Calu3 (cell line): Measurements from ENCODE around the gene CENPN. TPM values are rescaled to one million over a fixed set of nuclear protein-coding genes. Genes with fewer than 3 reads are reported as not detected.

Experiments
- BruUV-seq: library from RNA; stranded (reverse); fragments of 400-500 nt; replicated peaks from 2 replicates; lab custom pipeline; 2021; lab: Mats Ljungman, UMichigan
- CTCF ChIA-PET: fragments of 300-600 bp; sonication (Branson Sonifier 250); formaldehyde crosslinking; loops from one replicate; lab custom pipeline; 2022; ENCODE audit warnings: antibody characterized with exemption; lab: Charles Lee
- DNase-seq: peaks from one replicate; pipeline ENCODE4 v3.0.0; 2022
- H3K27ac Mint-ChIP-seq: one replicate; pipeline ENCODE4 v1.8.0; 2022; ENCODE audit warnings: mixed read lengths; ENCODE audit not compliant: unreplicated experiment
- H3K27me3 Mint-ChIP-seq: one replicate; pipeline ENCODE4 v1.8.0; 2022; ENCODE audit warnings: mixed read lengths; ENCODE audit not compliant: unreplicated experiment
- H3K36me3 Mint-ChIP-seq: one replicate; pipeline ENCODE4 v1.8.0; 2022; ENCODE audit warnings: mild to moderate bottlenecking, moderate library complexity, mixed read lengths; ENCODE audit not compliant: insufficient read depth, unreplicated experiment
- H3K4me1 Mint-ChIP-seq: one replicate; pipeline ENCODE4 v1.8.0; 2022; ENCODE audit warnings: mild to moderate bottlenecking, low read depth, mixed read lengths; ENCODE audit not compliant: unreplicated experiment
- H3K4me3 Mint-ChIP-seq: one replicate; pipeline ENCODE4 v1.8.0; 2022; ENCODE audit warnings: mild to moderate bottlenecking, low read depth, moderate library complexity, mixed read lengths; ENCODE audit not compliant: unreplicated experiment
- H3K9me3 Mint-ChIP-seq: one replicate; pipeline ENCODE4 v1.8.0; 2022; ENCODE audit warnings: low read depth, mixed read lengths; ENCODE audit not compliant: unreplicated experiment
- intact Hi-C: fragments of 100-400 bp; cut with micrococcal nuclease; formaldehyde crosslinking; loops from one replicate; pipeline ENCODE4 v1.10.0; 2022; ENCODE audit not compliant: unreplicated experiment
- total RNA-seq: library from RNA; stranded (reverse); gene quantifications from 2 replicates; pipeline ENCODE4 v1.2.3, GENCODE V29; 2022
- TF ChIP-seq, protein P1 (sequence below): fragments of 200-600 bp; IDR thresholded peaks from one replicate; pipeline ENCODE4 v1.8.0; 2022; ENCODE audit warnings: antibody characterized with exemption; ENCODE audit not compliant: unreplicated experiment

The CENPN gene
- total RNA-seq, 1 experiment from 2014 or later, result 81.5 TPM

DNA sequence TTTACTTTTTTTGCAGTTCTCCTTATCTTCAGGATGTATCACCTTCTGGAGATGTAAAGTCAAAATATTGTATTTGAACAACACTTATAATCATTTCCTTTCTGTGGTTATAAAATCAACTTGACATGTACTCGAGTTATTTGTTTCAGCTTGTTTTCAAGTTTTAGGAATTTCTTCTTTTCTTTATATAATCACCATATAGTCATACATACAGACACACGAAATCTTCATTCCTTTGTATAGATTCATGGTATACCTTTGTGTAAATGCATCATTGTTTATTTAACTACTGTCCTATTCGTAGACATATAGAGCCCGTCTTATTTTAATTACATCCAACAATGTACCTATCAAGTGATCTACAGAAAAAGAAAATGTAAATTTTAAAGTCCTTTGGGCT is 40.4 kb upstream of the CENPN start:
- Mint-ChIP-seq H3K4me1 (peaks cover 17% of the 10 kb centered on the region), H3K4me3 (no peak overlapping the region), H3K27ac (no peak overlapping the region), H3K27me3 (no peaks in the 10 kb centered on the region), H3K36me3 (peaks cover 25% of the 10 kb centered on the region), H3K9me3 (no peaks in the 10 kb centered on the region)
- no peak for DNase-seq
- intact Hi-C loops, result no loop called here
- TF ChIP-seq, protein P1, sequence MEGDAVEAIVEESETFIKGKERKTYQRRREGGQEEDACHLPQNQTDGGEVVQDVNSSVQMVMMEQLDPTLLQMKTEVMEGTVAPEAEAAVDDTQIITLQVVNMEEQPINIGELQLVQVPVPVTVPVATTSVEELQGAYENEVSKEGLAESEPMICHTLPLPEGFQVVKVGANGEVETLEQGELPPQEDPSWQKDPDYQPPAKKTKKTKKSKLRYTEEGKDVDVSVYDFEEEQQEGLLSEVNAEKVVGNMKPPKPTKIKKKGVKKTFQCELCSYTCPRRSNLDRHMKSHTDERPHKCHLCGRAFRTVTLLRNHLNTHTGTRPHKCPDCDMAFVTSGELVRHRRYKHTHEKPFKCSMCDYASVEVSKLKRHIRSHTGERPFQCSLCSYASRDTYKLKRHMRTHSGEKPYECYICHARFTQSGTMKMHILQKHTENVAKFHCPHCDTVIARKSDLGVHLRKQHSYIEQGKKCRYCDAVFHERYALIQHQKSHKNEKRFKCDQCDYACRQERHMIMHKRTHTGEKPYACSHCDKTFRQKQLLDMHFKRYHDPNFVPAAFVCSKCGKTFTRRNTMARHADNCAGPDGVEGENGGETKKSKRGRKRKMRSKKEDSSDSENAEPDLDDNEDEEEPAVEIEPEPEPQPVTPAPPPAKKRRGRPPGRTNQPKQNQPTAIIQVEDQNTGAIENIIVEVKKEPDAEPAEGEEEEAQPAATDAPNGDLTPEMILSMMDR, result no peak
- no TSS peak for BruUV-seq
- CTCF ChIA-PET, result no interaction called here

DNA sequence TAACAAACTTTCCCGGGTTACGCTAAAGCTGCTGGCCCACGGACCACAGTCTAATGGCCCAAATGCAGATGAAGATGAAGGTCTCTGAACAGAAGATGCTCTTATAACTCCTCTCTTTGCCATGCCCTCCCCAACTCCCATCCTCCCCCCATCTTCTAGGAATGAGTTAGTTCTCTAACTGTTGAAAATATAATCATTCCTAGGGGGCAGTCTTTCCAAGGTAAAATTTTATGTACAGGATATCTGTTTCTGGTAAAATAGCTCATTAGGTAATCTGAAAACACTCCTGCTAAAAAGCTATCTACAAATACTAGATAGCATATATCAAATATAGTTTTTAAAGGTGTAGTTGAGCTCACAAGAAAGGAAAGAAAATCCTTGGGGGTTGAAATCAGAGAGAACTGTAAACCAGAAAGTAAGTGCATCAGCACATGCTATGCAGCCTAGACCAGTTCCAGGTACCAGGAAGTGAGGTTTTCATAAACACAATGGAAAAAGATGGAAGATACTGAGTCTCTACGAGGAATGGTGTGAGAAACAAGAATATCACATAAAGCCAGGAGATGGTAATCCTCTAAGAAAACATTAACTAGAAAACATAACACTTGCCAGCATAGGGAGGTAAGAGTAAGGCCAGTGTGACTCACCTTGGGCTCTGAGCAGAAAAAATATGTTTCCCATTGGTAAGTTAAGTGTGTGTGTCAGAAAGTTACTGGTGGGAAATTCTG is 38.5 kb upstream of the CENPN start:
- intact Hi-C loops, result no loop called here

DNA sequence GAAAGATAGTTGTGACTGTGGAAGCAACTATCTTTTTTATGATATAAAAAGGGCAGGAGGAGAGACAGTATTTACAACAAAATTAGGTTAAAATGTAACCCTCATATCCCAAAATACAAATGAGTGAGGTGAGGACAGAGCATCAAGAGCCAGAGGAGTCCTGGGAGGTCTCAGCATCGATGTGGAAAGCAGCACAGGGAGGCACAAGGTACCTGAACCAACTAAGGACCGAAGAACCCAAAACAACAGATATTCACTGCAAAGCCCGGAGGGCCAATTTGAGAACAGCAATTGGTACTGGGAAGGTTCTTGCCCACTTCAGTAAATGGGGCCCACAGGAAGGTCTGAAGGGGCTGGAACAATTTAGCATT is 37.9 kb upstream of the CENPN start:
- TF ChIP-seq, protein P1, result no peak
- BruUV-seq, result no TSS peak
- intact Hi-C loops, result no loop called here
- peak overlapping the region; percentile 87 for H3K27ac Mint-ChIP-seq
- DNase-seq, result no peak
- no peaks in the 10 kb centered on the region for H3K9me3 Mint-ChIP-seq
- peaks cover 25% of the 10 kb centered on the region for H3K36me3 Mint-ChIP-seq
- no peaks in the 10 kb centered on the region for H3K27me3 Mint-ChIP-seq
- peaks cover 19% of the 10 kb centered on the region for H3K4me1 Mint-ChIP-seq
- CTCF ChIA-PET, result interaction anchor here (0.6 to 1.1 kb wide), 3 partner anchors 8 to 25 kb away, joined by 3 read pairs; no protein-coding TSS in a partner anchor
- H3K4me3 Mint-ChIP-seq, result peak overlapping the region; percentile 27

More for the DNA sequence above, 38.5 kb upstream of the CENPN start:
- Mint-ChIP-seq H3K27ac (peak overlapping the region; percentile 87), H3K4me1 (peaks cover 17% of the 10 kb centered on the region), H3K27me3 (no peaks in the 10 kb centered on the region), H3K36me3 (peaks cover 25% of the 10 kb centered on the region), H3K9me3 (no peaks in the 10 kb centered on the region), H3K4me3 (peak overlapping the region; percentile 27)
- CTCF ChIA-PET, result interaction anchor here (0.6 to 1.1 kb wide), 4 partner anchors 8 to 67 kb away, joined by 3 to 4 read pairs (median 3); partner anchors contain the start of gene ATMIN
- TF ChIP-seq, protein P1, result peak; percentile 14
- peak; percentile 41 for DNase-seq
- BruUV-seq, result no TSS peak

DNA sequence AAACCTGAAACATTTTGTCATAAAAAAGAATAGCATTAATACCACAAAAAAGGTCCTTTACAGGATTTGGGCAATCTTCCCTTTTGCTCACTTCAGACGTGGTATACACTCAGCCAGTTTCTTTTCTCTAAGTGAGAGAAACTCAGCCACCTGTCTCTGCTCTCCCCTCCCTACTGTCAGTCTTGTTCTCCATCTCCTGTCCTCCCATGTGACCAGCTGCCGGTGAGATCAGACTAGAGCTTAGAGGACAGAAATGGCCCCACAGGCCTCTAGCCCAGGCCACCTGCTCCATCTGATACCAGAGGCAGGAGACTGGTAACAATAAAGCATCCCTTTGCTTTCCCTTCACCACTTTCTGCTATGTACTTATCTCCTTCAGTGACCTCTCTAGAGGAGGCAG is 35.2 kb upstream of the CENPN start:
- CTCF ChIA-PET, result interaction anchor here (1.1 kb wide), 1 partner anchor 33 kb away, joined by 3 read pairs; no protein-coding TSS in a partner anchor
- intact Hi-C loops, result no loop called here
- peaks cover 28% of the 10 kb centered on the region for H3K4me1 Mint-ChIP-seq
- H3K9me3 Mint-ChIP-seq, result no peaks in the 10 kb centered on the region
- no TSS peak for BruUV-seq
- no peak overlapping the region for H3K4me3 Mint-ChIP-seq
- TF ChIP-seq, protein P1, result no peak
- H3K36me3 Mint-ChIP-seq, result peaks cover 20% of the 10 kb centered on the region
- H3K27me3 Mint-ChIP-seq, result no peaks in the 10 kb centered on the region
- no peak overlapping the region for H3K27ac Mint-ChIP-seq
- no peak for DNase-seq
